Type B pancreatic cell (in vitro differentiated cells): ENCODE measurements around the gene WNT9A. TPM values are rescaled to one million over a fixed set of nuclear protein-coding genes. Genes with fewer than 3 reads are reported as not detected.

Experiments
- DNase-seq: peaks from one replicate; pipeline ENCODE4 v3.0.0; 2021; ENCODE audit warnings: mixed read lengths; ENCODE audit not compliant: unreplicated experiment; ENCODE audit errors: extremely low spot score
- H3K27ac Mint-ChIP-seq: 2 replicates; pipeline ENCODE4 v1.8.0; 2021; ENCODE audit warnings: mild to moderate bottlenecking, mixed read lengths
- H3K27me3 Mint-ChIP-seq: 2 replicates; pipeline ENCODE4 v1.8.0; 2021; ENCODE audit warnings: mixed read lengths
- H3K36me3 Mint-ChIP-seq: 2 replicates; pipeline ENCODE4 v1.8.0; 2021; ENCODE audit warnings: mixed read lengths
- H3K4me1 Mint-ChIP-seq: one replicate; pipeline ENCODE4 v1.8.0; 2021; ENCODE audit warnings: mixed read lengths; ENCODE audit not compliant: unreplicated experiment
- H3K4me3 Mint-ChIP-seq: 2 replicates; pipeline ENCODE4 v1.8.0; 2021; ENCODE audit warnings: mild to moderate bottlenecking, mixed read lengths
- H3K9me3 Mint-ChIP-seq: 2 replicates; pipeline ENCODE4 v1.8.0; 2021; ENCODE audit warnings: mixed read lengths
- total RNA-seq: library from RNA; stranded (reverse); gene quantifications from 2 replicates; pipeline ENCODE4 v1.2.1, GENCODE V29; 2021; ENCODE audit warnings: low replicate concordance
- TF ChIP-seq, protein P1 (sequence below): fragments of 200-600 bp; sonication (generic); conservative IDR thresholded peaks from 2 replicates; pipeline ENCODE4 v1.5.0; 2021; ENCODE audit warnings: antibody characterized with exemption, mild to moderate bottlenecking

Gene WNT9A
- total RNA-seq, 1 donor from 2014 or later = 4.3 TPM

DNA sequence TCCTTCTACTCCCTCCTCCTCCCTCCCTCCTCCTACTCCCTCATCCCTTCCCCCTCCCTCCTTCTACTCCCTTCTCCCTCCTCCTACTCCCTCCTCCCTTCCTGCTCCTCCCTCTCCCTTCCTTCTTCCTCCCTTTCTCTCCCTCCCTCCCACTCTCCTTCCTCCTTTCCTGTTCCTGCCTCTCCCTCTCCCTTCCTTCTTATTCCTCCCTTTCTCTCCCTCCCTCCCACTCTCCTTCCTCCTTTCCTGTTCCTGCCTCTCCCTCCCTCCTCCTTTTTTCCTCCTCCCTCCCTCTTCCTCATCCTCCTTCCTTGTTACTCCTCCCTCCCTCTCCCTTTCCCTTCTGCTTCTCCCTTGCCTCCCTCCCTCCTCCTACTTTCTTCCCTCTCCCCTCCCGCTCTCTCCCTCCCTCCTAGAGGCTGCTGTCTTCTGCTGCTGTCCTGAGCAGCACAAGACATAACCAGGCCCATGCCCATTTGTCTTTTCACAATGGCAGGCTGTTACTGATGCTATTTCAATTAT is 41.1 kb downstream of the WNT9A start:
- Mint-ChIP-seq H3K4me1 (peaks cover 29% of the 10 kb centered on the region), H3K36me3 (no peaks in the 10 kb centered on the region), H3K27me3 (no peaks in the 10 kb centered on the region), H3K27ac (peak overlapping the region; percentile 68), H3K9me3 (no peaks in the 10 kb centered on the region), H3K4me3 (no peak overlapping the region)
- DNase-seq = no peak
- TF ChIP-seq, protein P1, sequence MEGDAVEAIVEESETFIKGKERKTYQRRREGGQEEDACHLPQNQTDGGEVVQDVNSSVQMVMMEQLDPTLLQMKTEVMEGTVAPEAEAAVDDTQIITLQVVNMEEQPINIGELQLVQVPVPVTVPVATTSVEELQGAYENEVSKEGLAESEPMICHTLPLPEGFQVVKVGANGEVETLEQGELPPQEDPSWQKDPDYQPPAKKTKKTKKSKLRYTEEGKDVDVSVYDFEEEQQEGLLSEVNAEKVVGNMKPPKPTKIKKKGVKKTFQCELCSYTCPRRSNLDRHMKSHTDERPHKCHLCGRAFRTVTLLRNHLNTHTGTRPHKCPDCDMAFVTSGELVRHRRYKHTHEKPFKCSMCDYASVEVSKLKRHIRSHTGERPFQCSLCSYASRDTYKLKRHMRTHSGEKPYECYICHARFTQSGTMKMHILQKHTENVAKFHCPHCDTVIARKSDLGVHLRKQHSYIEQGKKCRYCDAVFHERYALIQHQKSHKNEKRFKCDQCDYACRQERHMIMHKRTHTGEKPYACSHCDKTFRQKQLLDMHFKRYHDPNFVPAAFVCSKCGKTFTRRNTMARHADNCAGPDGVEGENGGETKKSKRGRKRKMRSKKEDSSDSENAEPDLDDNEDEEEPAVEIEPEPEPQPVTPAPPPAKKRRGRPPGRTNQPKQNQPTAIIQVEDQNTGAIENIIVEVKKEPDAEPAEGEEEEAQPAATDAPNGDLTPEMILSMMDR = no peak

DNA sequence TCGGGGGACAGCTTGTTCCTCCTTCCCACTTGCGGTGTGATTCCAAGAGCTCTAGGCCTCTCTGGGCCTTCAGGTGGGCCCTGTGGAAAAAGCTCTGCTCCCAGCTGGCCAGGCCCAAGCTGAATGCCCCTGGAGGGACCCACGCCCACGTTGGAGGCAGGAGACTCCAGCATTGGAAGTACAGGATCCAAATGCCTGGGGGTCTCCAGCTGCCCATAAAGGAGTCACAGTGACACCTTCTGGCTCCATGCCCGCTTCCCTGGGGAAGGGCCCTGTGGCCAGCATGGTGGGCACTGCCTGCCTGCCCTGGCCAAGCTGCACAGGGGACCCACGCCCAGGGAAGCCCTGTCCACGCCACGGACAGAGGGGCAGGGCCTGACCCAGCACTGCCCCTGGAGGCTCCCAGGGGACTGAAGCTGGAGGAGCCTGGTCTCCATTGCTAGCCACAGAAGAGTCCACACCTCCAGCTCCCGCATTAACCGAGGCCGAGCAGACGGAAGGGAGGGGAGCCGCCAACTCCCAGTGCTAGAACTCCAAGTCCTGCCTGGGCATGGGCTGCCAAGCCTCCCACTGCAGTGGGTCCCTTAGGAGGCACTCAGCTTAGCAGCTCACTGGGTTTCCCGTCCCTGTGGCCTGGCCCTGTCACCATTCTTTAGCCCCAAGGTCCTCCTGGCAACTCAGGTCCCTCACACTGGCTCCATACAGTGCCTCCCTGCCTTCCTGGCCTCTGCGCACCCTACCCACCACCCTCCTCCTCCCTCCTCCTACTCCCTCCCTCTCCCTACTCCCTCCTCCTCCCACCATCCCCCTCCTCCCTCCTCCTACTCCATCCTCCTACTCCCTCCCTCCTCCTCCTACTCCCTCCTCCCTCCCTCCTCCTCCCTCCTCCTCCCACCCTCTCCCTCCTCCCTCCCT is 41.9 kb downstream of the WNT9A start:
- H3K4me3 Mint-ChIP-seq = no peak overlapping the region
- H3K36me3 Mint-ChIP-seq = no peaks in the 10 kb centered on the region
- peaks cover 27% of the 10 kb centered on the region for H3K4me1 Mint-ChIP-seq
- H3K27ac Mint-ChIP-seq = no peak overlapping the region
- H3K27me3 Mint-ChIP-seq = no peaks in the 10 kb centered on the region
- H3K9me3 Mint-ChIP-seq = no peaks in the 10 kb centered on the region
- TF ChIP-seq, protein P1 = no peak
- no peak for DNase-seq

DNA sequence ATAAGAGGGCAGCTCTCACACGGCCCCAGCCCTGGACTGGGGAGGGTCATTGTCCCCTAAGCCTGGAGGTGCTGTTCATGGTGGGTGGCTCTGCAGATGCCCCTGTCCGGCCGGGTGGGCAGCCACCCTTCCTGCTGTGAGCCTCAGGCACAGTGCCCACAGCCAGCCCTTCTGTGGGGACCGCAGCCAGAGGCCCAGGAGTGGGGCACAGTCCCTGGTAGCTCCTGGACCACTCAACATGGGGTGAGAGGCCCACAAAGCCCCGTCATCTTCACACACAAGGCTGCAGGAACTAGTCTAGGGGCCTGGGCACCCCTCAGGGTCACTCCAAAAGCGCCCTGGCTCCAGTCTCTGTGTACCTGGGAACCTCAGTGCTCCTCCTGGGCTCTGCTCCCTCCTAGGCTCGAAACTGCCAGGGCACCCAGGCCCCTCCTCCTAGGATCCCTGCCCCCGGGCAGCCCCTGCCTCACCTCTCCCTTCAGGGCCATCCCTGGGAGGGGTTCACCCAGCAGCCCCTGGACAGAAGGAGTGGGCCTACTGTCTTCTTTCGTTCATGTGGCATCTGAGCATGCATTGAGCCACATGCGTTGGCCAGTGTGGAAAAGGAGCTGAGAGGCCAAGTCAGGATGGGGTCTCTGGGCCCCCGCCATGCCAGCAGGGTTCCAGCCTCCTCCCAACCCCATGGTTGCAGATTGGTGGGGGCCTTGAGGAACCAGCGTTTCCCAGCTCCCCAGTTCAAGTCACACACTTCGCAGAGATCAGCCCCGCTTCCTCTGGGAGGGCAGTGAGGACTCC is 43.0 kb downstream of the WNT9A start:
- TF ChIP-seq, protein P1 = no peak
- no peak overlapping the region for H3K27ac Mint-ChIP-seq

DNA sequence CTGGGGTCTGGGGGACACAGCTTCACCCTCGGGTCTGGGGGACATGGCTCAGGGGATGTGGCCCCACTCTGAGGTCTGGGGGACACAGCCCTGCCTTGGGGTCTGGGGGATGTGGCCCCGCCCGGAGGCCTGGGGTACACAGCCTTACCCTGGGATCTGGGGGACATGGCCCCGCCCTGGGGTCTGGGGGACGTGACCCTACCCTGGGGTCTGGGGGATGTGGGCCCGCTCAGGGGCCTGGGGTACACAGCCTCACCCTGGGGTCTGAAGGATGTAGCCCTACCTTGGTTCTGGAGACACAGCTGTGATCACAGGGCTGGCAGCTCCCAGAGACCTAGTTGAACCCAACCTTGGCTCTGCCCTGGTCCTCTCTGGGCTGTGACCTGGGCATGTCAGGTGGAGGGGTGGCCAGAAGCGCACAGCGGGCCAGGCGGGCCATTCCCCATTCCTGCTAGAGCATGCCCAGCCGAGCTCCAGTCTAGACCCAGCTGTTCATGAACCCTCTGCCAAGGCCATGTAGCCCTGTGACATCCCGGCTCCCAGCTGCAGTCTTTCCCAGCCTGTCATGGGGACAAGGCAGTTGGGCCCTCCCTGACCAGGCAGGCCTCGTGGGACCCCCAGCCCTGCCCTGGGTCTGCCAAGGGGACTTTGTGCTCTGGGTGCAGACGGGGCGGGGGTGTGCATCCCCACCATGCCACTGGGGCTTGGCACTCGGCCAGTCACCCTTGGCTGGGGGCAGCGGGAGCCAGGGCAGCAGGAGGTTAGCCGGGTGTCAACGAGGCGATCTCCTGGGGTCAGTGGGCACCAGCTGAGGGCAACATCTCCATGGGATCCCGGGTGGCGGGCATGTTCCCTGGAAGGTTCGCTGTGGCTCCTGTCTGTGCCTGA is 43.9 kb downstream of the WNT9A start:
- Mint-ChIP-seq H3K36me3 (no peaks in the 10 kb centered on the region), H3K4me1 (peaks cover 13% of the 10 kb centered on the region), H3K9me3 (no peaks in the 10 kb centered on the region), H3K4me3 (no peak overlapping the region), H3K27ac (no peak overlapping the region), H3K27me3 (no peaks in the 10 kb centered on the region)
- no peak for DNase-seq
- TF ChIP-seq, protein P1 = no peak

More for the DNA sequence above, 43.0 kb downstream of the WNT9A start:
- Mint-ChIP-seq H3K27me3 (no peaks in the 10 kb centered on the region), H3K4me1 (peaks cover 17% of the 10 kb centered on the region), H3K4me3 (no peak overlapping the region), H3K36me3 (no peaks in the 10 kb centered on the region), H3K9me3 (no peaks in the 10 kb centered on the region)
- no peak for DNase-seq

DNA sequence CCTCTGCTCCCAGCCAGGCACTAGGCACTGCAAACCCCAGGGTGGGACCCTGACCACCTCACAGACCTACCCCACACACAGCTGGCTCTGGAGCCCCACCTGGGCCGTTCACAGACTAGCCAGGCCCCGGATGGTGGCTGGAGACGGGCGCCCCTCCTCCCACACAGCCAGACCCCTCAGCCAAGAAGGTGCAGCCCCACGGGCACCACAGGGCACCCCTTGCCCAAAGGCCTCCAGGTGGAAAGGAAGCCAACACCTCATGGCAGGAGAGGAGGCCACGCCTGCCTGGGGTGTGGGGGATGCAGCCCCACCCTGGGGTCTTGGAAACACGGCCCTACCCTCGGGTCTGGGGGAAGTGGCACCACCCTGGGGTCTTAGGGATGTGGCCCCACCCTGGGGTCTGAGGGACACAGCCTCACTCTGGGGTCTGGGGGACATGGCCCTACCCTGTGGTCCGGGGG is 44.6 kb downstream of the WNT9A start:
- no peaks in the 10 kb centered on the region for H3K27me3 Mint-ChIP-seq
- H3K36me3 Mint-ChIP-seq = no peaks in the 10 kb centered on the region
- no peak overlapping the region for H3K4me3 Mint-ChIP-seq
- TF ChIP-seq, protein P1 = no peak
- peaks cover 11% of the 10 kb centered on the region for H3K4me1 Mint-ChIP-seq
- DNase-seq = no peak
- no peaks in the 10 kb centered on the region for H3K9me3 Mint-ChIP-seq
- no peak overlapping the region for H3K27ac Mint-ChIP-seq
